GM23338 (cell line): ENCODE measurements around the gene ZDBF2. TPM values are rescaled to one million over a fixed set of nuclear protein-coding genes. Genes with fewer than 3 reads are reported as not detected.
A peak's percentile ranks its signal among the peaks of the same experiment; 100 is the strongest.

Source experiments
- ATAC-seq: fragments of 200-7000 bp; cut with Tn5 transposase; 3 replicates; pipeline ENCODE4 v1.9.1; 2020
- DNase-seq: peaks from one replicate; pipeline ENCODE4 v3.0.0-alpha.2; 2015; ENCODE audit warnings: low spot score
- H2AFZ ChIP-seq: fragments of 200-600 bp; sonication (generic); 2 replicates; pipeline ENCODE4 v1.8.0; 2016; ENCODE audit warnings: antibody characterized with exemption, mild to moderate bottlenecking, moderate library complexity
- H3F3A ChIP-seq: fragments of 200-600 bp; sonication (generic); replicated peaks from 2 replicates; pipeline ENCODE4 v1.8.0; 2017; ENCODE audit warnings: antibody characterized with exemption, mixed run types, low read depth
- H3K27ac ChIP-seq: fragments of 200-600 bp; sonication (generic); 2 replicates; pipeline ENCODE4 v1.6.1; 2016; ENCODE audit warnings: low read depth
- H3K27me3 ChIP-seq: fragments of 200-600 bp; sonication (generic); 2 replicates; pipeline ENCODE4 v1.8.0; 2016; ENCODE audit warnings: mild to moderate bottlenecking, mixed run types, moderate library complexity; ENCODE audit not compliant: insufficient read depth
- H3K36me3 ChIP-seq: fragments of 200-600 bp; sonication (generic); 2 replicates; pipeline ENCODE4 v1.8.0; 2016; ENCODE audit warnings: mild to moderate bottlenecking; ENCODE audit not compliant: insufficient read depth
- H3K4me1 ChIP-seq: fragments of 200-600 bp; sonication (generic); 2 replicates; pipeline ENCODE4 v1.8.0; 2016; ENCODE audit warnings: mild to moderate bottlenecking, moderate library complexity; ENCODE audit not compliant: insufficient read depth
- H3K4me2 ChIP-seq: fragments of 200-600 bp; sonication (generic); 2 replicates; pipeline ENCODE4 v1.7.1; 2017; ENCODE audit warnings: mixed run types
- H3K4me3 ChIP-seq: fragments of 200-600 bp; sonication (generic); 2 replicates; pipeline ENCODE4 v1.6.1; 2016; ENCODE audit warnings: mixed run types
- H3K79me2 ChIP-seq: fragments of 200-600 bp; sonication (generic); replicated peaks from 2 replicates; pipeline ENCODE4 v1.8.0; 2017; ENCODE audit warnings: mild to moderate bottlenecking; ENCODE audit not compliant: insufficient read depth
- H3K9me2 ChIP-seq: fragments of 200-600 bp; sonication (generic); 2 replicates; pipeline ENCODE4 v1.8.0; 2017; ENCODE audit not compliant: insufficient read depth
- H4K20me1 ChIP-seq: fragments of 200-600 bp; sonication (generic); replicated peaks from 2 replicates; pipeline ENCODE4 v1.8.0; 2017; ENCODE audit warnings: mild to moderate bottlenecking; ENCODE audit not compliant: insufficient read depth
- H3K27ac Mint-ChIP-seq: 2 replicates; pipeline ENCODE4 v1.8.0; 2020; ENCODE audit warnings: inconsistent platforms, mild to moderate bottlenecking, moderate library complexity, mixed read lengths
- H3K27me3 Mint-ChIP-seq: 3 replicates; pipeline ENCODE4 v1.8.0; 2022; ENCODE audit warnings: low read depth, mild to moderate bottlenecking, moderate library complexity, mixed read lengths, inconsistent platforms; ENCODE audit not compliant: insufficient read depth, poor library complexity
- H3K36me3 Mint-ChIP-seq: 3 replicates; pipeline ENCODE4 v1.8.0; 2021; ENCODE audit warnings: low read depth, mild to moderate bottlenecking, inconsistent platforms, moderate library complexity, mixed read lengths
- H3K4me1 Mint-ChIP-seq: 3 replicates; pipeline ENCODE4 v1.8.0; 2020; ENCODE audit warnings: mild to moderate bottlenecking, inconsistent platforms, mixed read lengths
- H3K4me3 Mint-ChIP-seq: 3 replicates; pipeline ENCODE4 v1.8.0; 2021; ENCODE audit warnings: moderate library complexity, mild to moderate bottlenecking, inconsistent platforms, mixed read lengths
- H3K9me3 Mint-ChIP-seq: 3 replicates; pipeline ENCODE4 v1.8.0; 2020; ENCODE audit warnings: moderate library complexity, mild to moderate bottlenecking, inconsistent platforms, mixed read lengths
- CREB1 ChIP-seq: fragments of 250-450 bp; sonication (Bioruptor Pico); IDR thresholded peaks from 2 replicates; pipeline ENCODE4 v1.5.0; 2020; ENCODE audit warnings: low read depth, mild to moderate bottlenecking, moderate library complexity
- CTCF ChIP-seq, 2 experiments: fragments of 200-600 bp in 1 of 2; sonication (generic) in 1 of 2; conservative IDR thresholded peaks; 2 replicates each; pipeline versions ENCODE4 v1.5.1 to v1.6.1; 2016 to 2017; ENCODE audit warnings: antibody characterized with exemption in 2 of 2, low read depth in 2 of 2, mild to moderate bottlenecking in 2 of 2, moderate library complexity in 1 of 2
- EZH2 ChIP-seq: fragments of 200-600 bp; sonication (generic); IDR thresholded peaks from one replicate; pipeline ENCODE4 v1.8.0; 2017; ENCODE audit warnings: antibody characterized with exemption, mild to moderate bottlenecking, low read depth; ENCODE audit not compliant: unreplicated experiment
- EZH2phosphoT487 ChIP-seq: fragments of 200-600 bp; sonication (generic); IDR thresholded peaks from one replicate; pipeline ENCODE4 v1.8.1; 2018; ENCODE audit warnings: antibody characterized with exemption; ENCODE audit not compliant: unreplicated experiment
- JUNB ChIP-seq: IDR thresholded peaks from one replicate; pipeline ENCODE4 v1.6.1; 2016; ENCODE audit warnings: antibody characterized with exemption; ENCODE audit not compliant: unreplicated experiment
- NANOG ChIP-seq: IDR thresholded peaks from 2 replicates; pipeline ENCODE4 v1.6.1; 2016; ENCODE audit warnings: antibody characterized with exemption, borderline replicate concordance
- POLR2AphosphoS5 ChIP-seq: IDR thresholded peaks from 2 replicates; pipeline ENCODE4 v1.6.1; 2016; ENCODE audit warnings: antibody characterized with exemption, low read depth
- STAT1 ChIP-seq: IDR thresholded peaks from one replicate; pipeline ENCODE4 v1.6.1; 2016; ENCODE audit warnings: antibody characterized with exemption; ENCODE audit not compliant: unreplicated experiment
- ZNF114 ChIP-seq: fragments of 250-450 bp; sonication (Bioruptor Pico); IDR thresholded peaks from 2 replicates; pipeline ENCODE4 v1.5.0; 2020; ENCODE audit warnings: mild to moderate bottlenecking, moderate library complexity
- ZNF331 ChIP-seq: fragments of 250-450 bp; sonication (Bioruptor Pico); IDR thresholded peaks from 2 replicates; pipeline ENCODE4 v1.5.0; 2020; ENCODE audit warnings: low read depth, mild to moderate bottlenecking, moderate library complexity
- ZNF462 ChIP-seq: fragments of 250-450 bp; sonication (Bioruptor Pico); IDR thresholded peaks from 2 replicates; pipeline ENCODE4 v1.5.0; 2020; ENCODE audit warnings: mild to moderate bottlenecking, moderate library complexity
- polyA plus RNA-seq: library from polyadenylated mRNA; unstranded; fragments of >200 nt; fragmentation: Nextera tagmentation; extraction: Ambion mirVana; gene quantifications from 2 replicates; pipeline ENCODE4 v1.2.1, GENCODE V29; 2016
- total RNA-seq: library from RNA; depleted of rRNA; stranded (reverse); fragments of >200 nt; shearing (Covaris generic); gene quantifications from 2 replicates; pipeline ENCODE4 v1.2.3, GENCODE V29; 2014
- TF ChIP-seq, protein P1 (sequence below): IDR thresholded peaks from 2 replicates; pipeline ENCODE4 v1.6.1; 2016; ENCODE audit warnings: antibody characterized with exemption
- TF ChIP-seq, protein P2 (sequence below): IDR thresholded peaks from one replicate; pipeline ENCODE4 v1.6.1; 2018; ENCODE audit warnings: antibody characterized with exemption; ENCODE audit not compliant: unreplicated experiment

Gene ZDBF2
- total and polyA plus RNA-seq, 2 experiments from 2014 or later: 7.6 to 41.1 TPM

DNA sequence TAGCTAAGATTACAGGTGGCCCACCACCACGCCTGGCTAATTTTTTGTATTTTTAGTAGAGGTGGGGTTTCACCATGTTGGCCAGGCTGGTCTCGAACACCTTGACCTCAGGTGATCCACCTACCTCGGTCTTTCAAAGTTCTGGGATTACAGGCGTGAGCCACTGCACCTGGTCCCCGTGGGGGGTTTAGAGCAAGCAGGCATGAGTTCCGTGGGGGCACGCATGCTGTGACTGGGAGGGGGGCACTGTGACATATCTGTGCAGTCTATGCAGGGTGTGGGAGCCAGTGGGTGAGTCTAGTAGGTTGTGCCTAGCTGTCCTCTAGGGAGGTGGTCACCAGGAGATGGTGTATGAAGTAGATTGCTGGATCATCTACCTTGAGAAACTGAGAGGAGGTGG lies 16.6 kb upstream of the ZDBF2 start:
- Histone ChIP-seq H3K4me2 (no peak overlapping the region), H3K4me3 (no peak overlapping the region), H4K20me1 (no peaks in the 10 kb centered on the region), H3K4me1 (peaks cover 8% of the 10 kb centered on the region; the same call in 1 of the 2 replicates), H3K9me2 (no peaks in the 10 kb centered on the region), H3F3A (no peaks in the 10 kb centered on the region; the same call in 1 of the 2 replicates), H3K27me3 (peaks cover 1% of the 10 kb centered on the region; the same call in 1 of the 2 replicates), H3K36me3 (no peaks in the 10 kb centered on the region), H3K27ac (no peak overlapping the region), H3K79me2 (no peaks in the 10 kb centered on the region), H2AFZ (0 out of 2 replicates have a peak overlapping the region, but pooled peaks have one; percentile 84)
- Mint-ChIP-seq H3K4me1 (peaks cover 23% of the 10 kb centered on the region), H3K27ac (no peak overlapping the region), H3K36me3 (no peaks in the 10 kb centered on the region), H3K4me3 (no peak overlapping the region), H3K27me3 (peaks cover 2% of the 10 kb centered on the region), H3K9me3 (no peaks in the 10 kb centered on the region; the same call in 2 of the 3 replicates)
- ATAC-seq: no peak
- TF ChIP-seq ZNF331 (CRISPR knock-in tag): no peak
- no peak for TF ChIP-seq NANOG
- TF ChIP-seq EZH2: no peak
- TF ChIP-seq CREB1: no peak
- TF ChIP-seq ZNF462 (CRISPR knock-in tag): no peak
- TF ChIP-seq, protein P1, sequence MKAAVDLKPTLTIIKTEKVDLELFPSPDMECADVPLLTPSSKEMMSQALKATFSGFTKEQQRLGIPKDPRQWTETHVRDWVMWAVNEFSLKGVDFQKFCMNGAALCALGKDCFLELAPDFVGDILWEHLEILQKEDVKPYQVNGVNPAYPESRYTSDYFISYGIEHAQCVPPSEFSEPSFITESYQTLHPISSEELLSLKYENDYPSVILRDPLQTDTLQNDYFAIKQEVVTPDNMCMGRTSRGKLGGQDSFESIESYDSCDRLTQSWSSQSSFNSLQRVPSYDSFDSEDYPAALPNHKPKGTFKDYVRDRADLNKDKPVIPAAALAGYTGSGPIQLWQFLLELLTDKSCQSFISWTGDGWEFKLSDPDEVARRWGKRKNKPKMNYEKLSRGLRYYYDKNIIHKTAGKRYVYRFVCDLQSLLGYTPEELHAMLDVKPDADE: no peak
- TF ChIP-seq EZH2phosphoT487: no peak
- no peak for TF ChIP-seq STAT1
- no peak for TF ChIP-seq ZNF114 (CRISPR knock-in tag)
- TF ChIP-seq JUNB: no peak
- TF ChIP-seq POLR2AphosphoS5: no peak
- TF ChIP-seq, protein P2, sequence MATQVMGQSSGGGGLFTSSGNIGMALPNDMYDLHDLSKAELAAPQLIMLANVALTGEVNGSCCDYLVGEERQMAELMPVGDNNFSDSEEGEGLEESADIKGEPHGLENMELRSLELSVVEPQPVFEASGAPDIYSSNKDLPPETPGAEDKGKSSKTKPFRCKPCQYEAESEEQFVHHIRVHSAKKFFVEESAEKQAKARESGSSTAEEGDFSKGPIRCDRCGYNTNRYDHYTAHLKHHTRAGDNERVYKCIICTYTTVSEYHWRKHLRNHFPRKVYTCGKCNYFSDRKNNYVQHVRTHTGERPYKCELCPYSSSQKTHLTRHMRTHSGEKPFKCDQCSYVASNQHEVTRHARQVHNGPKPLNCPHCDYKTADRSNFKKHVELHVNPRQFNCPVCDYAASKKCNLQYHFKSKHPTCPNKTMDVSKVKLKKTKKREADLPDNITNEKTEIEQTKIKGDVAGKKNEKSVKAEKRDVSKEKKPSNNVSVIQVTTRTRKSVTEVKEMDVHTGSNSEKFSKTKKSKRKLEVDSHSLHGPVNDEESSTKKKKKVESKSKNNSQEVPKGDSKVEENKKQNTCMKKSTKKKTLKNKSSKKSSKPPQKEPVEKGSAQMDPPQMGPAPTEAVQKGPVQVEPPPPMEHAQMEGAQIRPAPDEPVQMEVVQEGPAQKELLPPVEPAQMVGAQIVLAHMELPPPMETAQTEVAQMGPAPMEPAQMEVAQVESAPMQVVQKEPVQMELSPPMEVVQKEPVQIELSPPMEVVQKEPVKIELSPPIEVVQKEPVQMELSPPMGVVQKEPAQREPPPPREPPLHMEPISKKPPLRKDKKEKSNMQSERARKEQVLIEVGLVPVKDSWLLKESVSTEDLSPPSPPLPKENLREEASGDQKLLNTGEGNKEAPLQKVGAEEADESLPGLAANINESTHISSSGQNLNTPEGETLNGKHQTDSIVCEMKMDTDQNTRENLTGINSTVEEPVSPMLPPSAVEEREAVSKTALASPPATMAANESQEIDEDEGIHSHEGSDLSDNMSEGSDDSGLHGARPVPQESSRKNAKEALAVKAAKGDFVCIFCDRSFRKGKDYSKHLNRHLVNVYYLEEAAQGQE: no peak
- TF ChIP-seq CTCF (conservative IDR thresholded peaks at IDR 0.05; ENCODE audit: low read depth in 2 of 2): no peak
- no peak for DNase-seq
